HEK293 (cell line): ENCODE measurements around the gene CRY1.

ENCODE experiments used
- KLF10 ChIP-seq: fragments of 450-650 bp; IDR thresholded peaks from 2 replicates; pipeline ENCODE4 v1.5.1; 2018; ENCODE audit warnings: missing biosample characterization, mild to moderate bottlenecking, missing genetic modification characterization
- REST ChIP-seq: fragments of 450-650 bp; formaldehyde crosslinking; IDR thresholded peaks from 2 replicates; pipeline ENCODE4 v1.5.1; 2016; ENCODE audit warnings: missing biosample characterization, missing genetic modification characterization
- SCRT2 ChIP-seq: fragments of 450-650 bp; formaldehyde crosslinking; IDR thresholded peaks from 2 replicates; pipeline ENCODE4 v1.5.1; 2016; ENCODE audit warnings: missing biosample characterization, missing genetic modification characterization
- SP7 ChIP-seq: fragments of 450-650 bp; formaldehyde crosslinking; IDR thresholded peaks from 2 replicates; pipeline ENCODE4 v1.5.1; 2016; ENCODE audit warnings: missing biosample characterization, missing genetic modification characterization
- ZBTB17 ChIP-seq: fragments of 450-650 bp; formaldehyde crosslinking; IDR thresholded peaks from 2 replicates; pipeline ENCODE4 v1.5.1; 2016; ENCODE audit warnings: missing biosample characterization, missing genetic modification characterization
- ZBTB21 ChIP-seq: fragments of 450-650 bp; formaldehyde crosslinking; IDR thresholded peaks from 2 replicates; pipeline ENCODE4 v1.5.1; 2017; ENCODE audit warnings: missing biosample characterization, missing genetic modification characterization
- ZBTB7A ChIP-seq: fragments of 450-650 bp; formaldehyde crosslinking; IDR thresholded peaks from 2 replicates; pipeline ENCODE4 v1.5.1; 2016; ENCODE audit warnings: low read depth, missing biosample characterization, missing genetic modification characterization
- ZNF114 ChIP-seq: fragments of 450-650 bp; formaldehyde crosslinking; IDR thresholded peaks from 2 replicates; pipeline ENCODE4 v1.5.0; 2017; ENCODE audit warnings: missing biosample characterization, missing genetic modification characterization
- ZNF121 ChIP-seq: fragments of 450-650 bp; formaldehyde crosslinking; IDR thresholded peaks from 2 replicates; pipeline ENCODE4 v1.5.1; 2016; ENCODE audit warnings: missing biosample characterization, missing genetic modification characterization
- ZNF169 ChIP-seq: fragments of 450-650 bp; formaldehyde crosslinking; IDR thresholded peaks from 2 replicates; pipeline ENCODE4 v1.5.1; 2016; ENCODE audit warnings: missing biosample characterization, missing genetic modification characterization
- ZNF2 ChIP-seq: fragments of 450-650 bp; formaldehyde crosslinking; IDR thresholded peaks from 2 replicates; pipeline ENCODE4 v1.5.1; 2016; ENCODE audit warnings: missing biosample characterization, missing genetic modification characterization
- ZNF239 ChIP-seq: fragments of 450-650 bp; formaldehyde crosslinking; IDR thresholded peaks from 2 replicates; pipeline ENCODE4 v1.5.1; 2016; ENCODE audit warnings: missing biosample characterization, missing genetic modification characterization
- ZNF335 ChIP-seq: fragments of 450-650 bp; formaldehyde crosslinking; conservative IDR thresholded peaks from 2 replicates; pipeline ENCODE4 v1.5.1; 2016; ENCODE audit warnings: missing biosample characterization, missing genetic modification characterization
- ZNF37A ChIP-seq: fragments of 450-650 bp; IDR thresholded peaks from 2 replicates; pipeline ENCODE4 v1.5.1; 2018; ENCODE audit warnings: missing biosample characterization, missing genetic modification characterization
- ZNF398 ChIP-seq: fragments of 450-650 bp; formaldehyde crosslinking; IDR thresholded peaks from 2 replicates; pipeline ENCODE4 v1.5.1; 2017; ENCODE audit warnings: missing biosample characterization, missing genetic modification characterization
- ZNF426 ChIP-seq: fragments of 450-650 bp; formaldehyde crosslinking; IDR thresholded peaks from 2 replicates; pipeline ENCODE4 v1.5.1; 2017; ENCODE audit warnings: missing biosample characterization, missing genetic modification characterization, mild to moderate bottlenecking, inconsistent platforms, moderate library complexity
- ZNF571 ChIP-seq: fragments of 450-650 bp; formaldehyde crosslinking; IDR thresholded peaks from 2 replicates; pipeline ENCODE4 v1.5.0; 2017; ENCODE audit warnings: missing biosample characterization, missing genetic modification characterization
- ZNF600 ChIP-seq: fragments of 450-650 bp; formaldehyde crosslinking; IDR thresholded peaks from 2 replicates; pipeline ENCODE4 v1.5.1; 2016; ENCODE audit warnings: missing biosample characterization, missing genetic modification characterization
- ZNF629 ChIP-seq: fragments of 450-650 bp; formaldehyde crosslinking; IDR thresholded peaks from 2 replicates; pipeline ENCODE4 v1.5.1; 2017; ENCODE audit warnings: missing biosample characterization, missing genetic modification characterization
- ZNF639 ChIP-seq: fragments of 450-650 bp; formaldehyde crosslinking; IDR thresholded peaks from 2 replicates; pipeline ENCODE4 v1.5.1; 2016; ENCODE audit warnings: missing biosample characterization, missing genetic modification characterization
- ZNF660 ChIP-seq: fragments of 450-650 bp; IDR thresholded peaks from 2 replicates; pipeline ENCODE4 v1.5.1; 2018; ENCODE audit warnings: missing biosample characterization, mild to moderate bottlenecking, missing genetic modification characterization
- ZNF707 ChIP-seq: fragments of 450-650 bp; formaldehyde crosslinking; IDR thresholded peaks from 2 replicates; pipeline ENCODE4 v1.5.1; 2016; ENCODE audit warnings: missing biosample characterization, missing genetic modification characterization
- ZNF747 ChIP-seq: fragments of 450-650 bp; formaldehyde crosslinking; IDR thresholded peaks from 2 replicates; pipeline ENCODE4 v1.5.1; 2016; ENCODE audit warnings: missing biosample characterization, missing genetic modification characterization
- ZNF776 ChIP-seq: fragments of 450-650 bp; formaldehyde crosslinking; IDR thresholded peaks from 2 replicates; pipeline ENCODE4 v1.5.0; 2017; ENCODE audit warnings: missing biosample characterization, missing genetic modification characterization, borderline replicate concordance
- ZNF792 ChIP-seq: fragments of 450-650 bp; formaldehyde crosslinking; IDR thresholded peaks from 2 replicates; pipeline ENCODE4 v1.5.1; 2016; ENCODE audit warnings: missing biosample characterization, missing genetic modification characterization
- ZNF830 ChIP-seq: fragments of 450-650 bp; IDR thresholded peaks from 2 replicates; pipeline ENCODE4 v1.5.0; 2018; ENCODE audit warnings: missing biosample characterization, missing genetic modification characterization, low read depth, mild to moderate bottlenecking, moderate library complexity
- TF ChIP-seq, protein P1 (sequence below): fragments of 450-650 bp; formaldehyde crosslinking; IDR thresholded peaks from 2 replicates; pipeline ENCODE4 v1.5.1; 2016; ENCODE audit warnings: missing biosample characterization, missing genetic modification characterization, borderline replicate concordance
- TF ChIP-seq, protein P2 (sequence below): fragments of 450-650 bp; formaldehyde crosslinking; IDR thresholded peaks from 2 replicates; pipeline ENCODE4 v1.5.0; 2017; ENCODE audit warnings: missing biosample characterization, missing genetic modification characterization, borderline replicate concordance

CRY1 gene

DNA sequence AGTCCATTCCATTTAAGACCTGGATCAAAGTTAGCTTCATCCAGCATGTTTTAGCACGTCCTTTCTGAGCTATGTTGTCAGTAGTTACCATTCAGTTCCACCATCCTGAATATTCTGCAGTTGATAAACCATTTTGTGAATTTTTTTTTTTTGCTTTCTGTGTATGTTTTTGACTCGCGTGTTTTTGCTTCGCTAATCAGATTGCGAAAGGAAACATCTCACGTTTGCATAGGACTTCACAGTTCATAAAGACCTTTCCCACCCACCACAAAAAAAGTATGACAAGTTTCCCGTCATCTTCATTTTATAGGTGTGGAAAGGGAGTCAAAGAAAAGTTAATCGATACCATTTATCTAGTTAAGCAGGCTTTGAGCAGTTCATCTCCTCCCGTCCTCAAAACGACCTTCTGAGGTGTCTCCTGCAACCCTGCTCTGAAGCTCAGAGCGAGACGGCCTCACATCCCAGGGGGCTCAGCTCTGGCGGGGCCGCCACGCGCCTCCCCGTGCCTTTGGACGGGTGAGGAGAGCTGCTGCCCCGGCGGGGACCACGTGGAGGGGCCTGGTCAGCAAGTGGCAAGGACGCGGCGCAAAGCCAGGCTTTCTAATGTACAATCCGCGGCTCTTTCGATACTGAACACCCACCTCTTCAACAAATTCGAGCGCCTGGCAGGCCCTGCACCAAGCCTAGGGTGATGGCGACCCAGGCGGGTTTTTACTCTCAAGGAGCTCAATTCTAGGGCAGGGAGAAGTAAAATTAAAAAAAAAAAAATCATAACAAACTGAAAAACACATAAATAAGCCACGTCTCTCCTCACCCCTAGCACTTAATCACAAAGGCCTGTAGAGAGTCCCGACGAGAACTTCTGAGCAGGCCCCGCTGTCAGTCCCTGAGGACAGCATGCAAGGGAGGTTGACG lies 138.6 kb downstream of the CRY1 start (continued):
- no peak for TF ChIP-seq ZNF398
- no peak for TF ChIP-seq SCRT2 (tag by site-specific recombination)
- TF ChIP-seq ZNF37A (tag by site-specific recombination), result no peak
- no peak for TF ChIP-seq ZNF792 (tag by site-specific recombination)
- no peak for TF ChIP-seq ZNF776 (tag by site-specific recombination)
- TF ChIP-seq ZNF747 (tag by site-specific recombination), result no peak
- TF ChIP-seq ZBTB17 (tag by site-specific recombination), result peak; percentile 30
- TF ChIP-seq ZBTB7A, result no peak
- no peak for TF ChIP-seq ZNF239
- TF ChIP-seq ZNF2 (tag by site-specific recombination), result 0 out of 2 replicates have a peak, but pooled peaks have one; percentile 52
- TF ChIP-seq, protein P1, sequence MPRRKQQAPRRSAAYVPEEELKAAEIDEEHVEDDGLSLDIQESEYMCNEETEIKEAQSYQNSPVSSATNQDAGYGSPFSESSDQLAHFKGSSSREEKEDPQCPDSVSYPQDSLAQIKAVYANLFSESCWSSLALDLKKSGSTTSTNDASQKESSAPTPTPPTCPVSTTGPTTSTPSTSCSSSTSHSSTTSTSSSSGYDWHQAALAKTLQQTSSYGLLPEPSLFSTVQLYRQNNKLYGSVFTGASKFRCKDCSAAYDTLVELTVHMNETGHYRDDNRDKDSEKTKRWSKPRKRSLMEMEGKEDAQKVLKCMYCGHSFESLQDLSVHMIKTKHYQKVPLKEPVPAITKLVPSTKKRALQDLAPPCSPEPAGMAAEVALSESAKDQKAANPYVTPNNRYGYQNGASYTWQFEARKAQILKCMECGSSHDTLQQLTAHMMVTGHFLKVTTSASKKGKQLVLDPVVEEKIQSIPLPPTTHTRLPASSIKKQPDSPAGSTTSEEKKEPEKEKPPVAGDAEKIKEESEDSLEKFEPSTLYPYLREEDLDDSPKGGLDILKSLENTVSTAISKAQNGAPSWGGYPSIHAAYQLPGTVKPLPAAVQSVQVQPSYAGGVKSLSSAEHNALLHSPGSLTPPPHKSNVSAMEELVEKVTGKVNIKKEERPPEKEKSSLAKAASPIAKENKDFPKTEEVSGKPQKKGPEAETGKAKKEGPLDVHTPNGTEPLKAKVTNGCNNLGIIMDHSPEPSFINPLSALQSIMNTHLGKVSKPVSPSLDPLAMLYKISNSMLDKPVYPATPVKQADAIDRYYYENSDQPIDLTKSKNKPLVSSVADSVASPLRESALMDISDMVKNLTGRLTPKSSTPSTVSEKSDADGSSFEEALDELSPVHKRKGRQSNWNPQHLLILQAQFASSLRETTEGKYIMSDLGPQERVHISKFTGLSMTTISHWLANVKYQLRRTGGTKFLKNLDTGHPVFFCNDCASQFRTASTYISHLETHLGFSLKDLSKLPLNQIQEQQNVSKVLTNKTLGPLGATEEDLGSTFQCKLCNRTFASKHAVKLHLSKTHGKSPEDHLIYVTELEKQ, result no peak
- no peak for TF ChIP-seq ZNF830
- no peak for TF ChIP-seq ZNF629 (tag by site-specific recombination)
- TF ChIP-seq REST (tag by site-specific recombination), result 0 out of 2 replicates have a peak, but pooled peaks have one; percentile 31
- no peak for TF ChIP-seq ZNF121
- no peak for TF ChIP-seq ZNF707 (tag by site-specific recombination)
- no peak for TF ChIP-seq ZBTB21 (tag by site-specific recombination)
- no peak for TF ChIP-seq ZNF600 (tag by site-specific recombination)
- TF ChIP-seq KLF10 (tag by site-specific recombination), result no peak
- TF ChIP-seq ZNF639 (tag by site-specific recombination), result no peak
- no peak for TF ChIP-seq ZNF571 (tag by site-specific recombination)
- TF ChIP-seq ZNF335, result peak; percentile 82; the same call in 1 of the 2 replicates
- TF ChIP-seq ZNF660 (tag by site-specific recombination), result no peak
- no peak; the same call in 1 of the 2 replicates for TF ChIP-seq SP7 (tag by site-specific recombination)
- no peak for TF ChIP-seq ZNF114 (tag by site-specific recombination)
- no peak for TF ChIP-seq ZNF169
- no peak for TF ChIP-seq ZNF426 (tag by site-specific recombination)
- TF ChIP-seq, protein P2, sequence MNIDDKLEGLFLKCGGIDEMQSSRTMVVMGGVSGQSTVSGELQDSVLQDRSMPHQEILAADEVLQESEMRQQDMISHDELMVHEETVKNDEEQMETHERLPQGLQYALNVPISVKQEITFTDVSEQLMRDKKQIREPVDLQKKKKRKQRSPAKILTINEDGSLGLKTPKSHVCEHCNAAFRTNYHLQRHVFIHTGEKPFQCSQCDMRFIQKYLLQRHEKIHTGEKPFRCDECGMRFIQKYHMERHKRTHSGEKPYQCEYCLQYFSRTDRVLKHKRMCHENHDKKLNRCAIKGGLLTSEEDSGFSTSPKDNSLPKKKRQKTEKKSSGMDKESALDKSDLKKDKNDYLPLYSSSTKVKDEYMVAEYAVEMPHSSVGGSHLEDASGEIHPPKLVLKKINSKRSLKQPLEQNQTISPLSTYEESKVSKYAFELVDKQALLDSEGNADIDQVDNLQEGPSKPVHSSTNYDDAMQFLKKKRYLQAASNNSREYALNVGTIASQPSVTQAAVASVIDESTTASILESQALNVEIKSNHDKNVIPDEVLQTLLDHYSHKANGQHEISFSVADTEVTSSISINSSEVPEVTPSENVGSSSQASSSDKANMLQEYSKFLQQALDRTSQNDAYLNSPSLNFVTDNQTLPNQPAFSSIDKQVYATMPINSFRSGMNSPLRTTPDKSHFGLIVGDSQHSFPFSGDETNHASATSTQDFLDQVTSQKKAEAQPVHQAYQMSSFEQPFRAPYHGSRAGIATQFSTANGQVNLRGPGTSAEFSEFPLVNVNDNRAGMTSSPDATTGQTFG (tag by site-specific recombination), result no peak
